Chondrocyte (in vitro differentiated cells): ENCODE measurements around the gene SPON2. TPM values are rescaled to one million over a fixed set of nuclear protein-coding genes. Genes with fewer than 3 reads are reported as not detected.

Experiments
- DNase-seq: peaks from one replicate; pipeline ENCODE4 v3.0.0; 2021; ENCODE audit warnings: mixed read lengths, low spot score
- H3K27ac Mint-ChIP-seq: one replicate; pipeline ENCODE4 v1.8.0; 2021; ENCODE audit warnings: mild to moderate bottlenecking, moderate library complexity, mixed read lengths; ENCODE audit not compliant: unreplicated experiment
- H3K27me3 Mint-ChIP-seq: 2 replicates; pipeline ENCODE4 v1.8.0; 2021; ENCODE audit warnings: low read depth, mixed read lengths
- H3K36me3 Mint-ChIP-seq: 2 replicates; pipeline ENCODE4 v1.8.0; 2021; ENCODE audit warnings: low read depth, mixed read lengths
- H3K4me1 Mint-ChIP-seq: 2 replicates; pipeline ENCODE4 v1.8.0; 2021; ENCODE audit warnings: low read depth, mild to moderate bottlenecking, mixed read lengths
- H3K4me3 Mint-ChIP-seq: one replicate; pipeline ENCODE4 v1.8.0; 2021; ENCODE audit warnings: mild to moderate bottlenecking, moderate library complexity, mixed read lengths; ENCODE audit not compliant: unreplicated experiment
- H3K9me3 Mint-ChIP-seq: 2 replicates; pipeline ENCODE4 v1.8.0; 2021; ENCODE audit warnings: low read depth, mixed read lengths
- CTCF ChIP-seq: fragments of 200-600 bp; sonication (generic); IDR thresholded peaks from 2 replicates; pipeline ENCODE4 v1.5.0; 2021; ENCODE audit warnings: antibody characterized with exemption, mild to moderate bottlenecking, moderate library complexity
- total RNA-seq: library from RNA; stranded (reverse); gene quantifications from 3 replicates; pipeline ENCODE4 v1.2.1, GENCODE V29; 2021

The SPON2 gene
- total RNA-seq, 1 donor from 2014 or later, result 158 TPM

GRCh38 chr4:1194010-1194900 lies 21.9 kb upstream of the SPON2 start:
- peak; percentile 91 for DNase-seq
- H3K27ac Mint-ChIP-seq, result peak overlapping the region; percentile 27

GRCh38 chr4:1193206-1194009 lies 21.0 kb upstream of the SPON2 start:
- Mint-ChIP-seq H3K36me3 (no peaks in the 10 kb centered on the region), H3K27ac (peak overlapping the region; percentile 96), H3K4me1 (peaks cover 48% of the 10 kb centered on the region), H3K4me3 (no peak overlapping the region), H3K27me3 (no peaks in the 10 kb centered on the region), H3K9me3 (peaks cover 4% of the 10 kb centered on the region)
- DNase-seq, result no peak
- no peak for TF ChIP-seq CTCF

More at GRCh38 chr4:1194010-1194900, 21.9 kb upstream of the SPON2 start:
- H3K27me3 Mint-ChIP-seq, result no peaks in the 10 kb centered on the region
- no peaks in the 10 kb centered on the region for H3K36me3 Mint-ChIP-seq
- H3K4me3 Mint-ChIP-seq, result no peak overlapping the region
- peaks cover 48% of the 10 kb centered on the region for H3K4me1 Mint-ChIP-seq
- peak; percentile 11 for TF ChIP-seq CTCF
- peaks cover 4% of the 10 kb centered on the region for H3K9me3 Mint-ChIP-seq

GRCh38 chr4:1192493-1193205 lies 20.3 kb upstream of the SPON2 start:
- H3K9me3 Mint-ChIP-seq, result peaks cover 4% of the 10 kb centered on the region
- no peaks in the 10 kb centered on the region for H3K27me3 Mint-ChIP-seq
- H3K27ac Mint-ChIP-seq, result peak overlapping the region; percentile 96
- H3K4me1 Mint-ChIP-seq, result peaks cover 41% of the 10 kb centered on the region
- TF ChIP-seq CTCF, result no peak
- DNase-seq, result peak; percentile 82
- peak overlapping the region; percentile 16 for H3K4me3 Mint-ChIP-seq
- H3K36me3 Mint-ChIP-seq, result no peaks in the 10 kb centered on the region

GRCh38 chr4:1192091-1192492 lies 19.7 kb upstream of the SPON2 start:
- Mint-ChIP-seq H3K27me3 (no peaks in the 10 kb centered on the region), H3K27ac (peak overlapping the region; percentile 96), H3K4me3 (no peak overlapping the region), H3K9me3 (peaks cover 4% of the 10 kb centered on the region), H3K36me3 (no peaks in the 10 kb centered on the region), H3K4me1 (peaks cover 43% of the 10 kb centered on the region)
- no peak for TF ChIP-seq CTCF
- DNase-seq, result peak; percentile 94

- peak overlapping the region; percentile 96 for H3K27ac Mint-ChIP-seq
- H3K4me1 Mint-ChIP-seq, result peaks cover 44% of the 10 kb centered on the region
- no peak for TF ChIP-seq CTCF
- H3K4me3 Mint-ChIP-seq, result no peak overlapping the region
- H3K27me3 Mint-ChIP-seq, result no peaks in the 10 kb centered on the region
- no peaks in the 10 kb centered on the region for H3K36me3 Mint-ChIP-seq
- peaks cover 4% of the 10 kb centered on the region for H3K9me3 Mint-ChIP-seq
- DNase-seq, result peak; percentile 65
These were observed 19.2 kb upstream of the SPON2 start for GRCh38 chr4:1191621-1192020.
